ENCODE results near the gene ADD1. TPM values are rescaled to one million over a fixed set of nuclear protein-coding genes. Genes with fewer than 3 reads are reported as not detected.

Gene ADD1
- total RNA-seq, 1 donor from 2014 or later = 274 TPM

DNA sequence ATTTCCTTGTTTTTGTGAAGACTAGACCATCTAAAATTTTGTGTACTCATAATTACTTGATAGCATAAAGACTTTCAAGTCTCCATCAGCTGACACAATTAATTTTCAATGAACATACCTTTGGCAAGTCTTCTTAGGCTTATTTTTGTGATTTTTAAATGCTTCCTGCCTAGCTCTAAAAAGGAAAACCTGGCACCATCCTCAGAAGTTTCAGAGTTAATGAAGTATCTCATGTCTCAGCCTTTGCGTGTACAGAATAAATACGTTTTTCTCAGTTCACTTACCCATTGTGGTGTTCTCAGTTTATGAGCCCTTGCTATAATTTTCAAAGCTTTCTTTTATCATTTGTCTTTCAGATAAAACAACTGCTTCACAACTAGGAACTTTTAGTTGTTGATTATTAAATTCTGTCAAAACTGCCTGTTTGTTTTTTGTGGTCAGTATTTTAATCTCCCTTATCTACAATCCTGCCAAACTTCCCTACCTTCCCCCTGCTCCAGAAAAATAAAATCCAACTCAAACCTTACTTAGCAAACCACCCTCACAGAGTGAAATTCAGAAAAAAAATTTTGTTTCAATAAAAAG, 21.6 kb downstream of the ADD1 start:
- Mint-ChIP-seq H3K27ac (ENCODE audit: unreplicated experiment) (peak overlapping the region; percentile 29), H3K36me3 (ENCODE audit: unreplicated experiment) (peaks cover 4% of the 10 kb centered on the region), H3K27me3 (ENCODE audit: unreplicated experiment) (no peaks in the 10 kb centered on the region), H3K9me3 (ENCODE audit: unreplicated experiment) (no peaks in the 10 kb centered on the region), H3K4me1 (ENCODE audit: unreplicated experiment) (peaks cover 68% of the 10 kb centered on the region), H3K4me3 (ENCODE audit: unreplicated experiment) (no peak overlapping the region)
- TF ChIP-seq, protein P1, sequence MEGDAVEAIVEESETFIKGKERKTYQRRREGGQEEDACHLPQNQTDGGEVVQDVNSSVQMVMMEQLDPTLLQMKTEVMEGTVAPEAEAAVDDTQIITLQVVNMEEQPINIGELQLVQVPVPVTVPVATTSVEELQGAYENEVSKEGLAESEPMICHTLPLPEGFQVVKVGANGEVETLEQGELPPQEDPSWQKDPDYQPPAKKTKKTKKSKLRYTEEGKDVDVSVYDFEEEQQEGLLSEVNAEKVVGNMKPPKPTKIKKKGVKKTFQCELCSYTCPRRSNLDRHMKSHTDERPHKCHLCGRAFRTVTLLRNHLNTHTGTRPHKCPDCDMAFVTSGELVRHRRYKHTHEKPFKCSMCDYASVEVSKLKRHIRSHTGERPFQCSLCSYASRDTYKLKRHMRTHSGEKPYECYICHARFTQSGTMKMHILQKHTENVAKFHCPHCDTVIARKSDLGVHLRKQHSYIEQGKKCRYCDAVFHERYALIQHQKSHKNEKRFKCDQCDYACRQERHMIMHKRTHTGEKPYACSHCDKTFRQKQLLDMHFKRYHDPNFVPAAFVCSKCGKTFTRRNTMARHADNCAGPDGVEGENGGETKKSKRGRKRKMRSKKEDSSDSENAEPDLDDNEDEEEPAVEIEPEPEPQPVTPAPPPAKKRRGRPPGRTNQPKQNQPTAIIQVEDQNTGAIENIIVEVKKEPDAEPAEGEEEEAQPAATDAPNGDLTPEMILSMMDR (IDR thresholded peaks at IDR 0.05) = no peak
- DNase-seq (ENCODE audit: extremely low spot score, unreplicated experiment) = no peak

DNA sequence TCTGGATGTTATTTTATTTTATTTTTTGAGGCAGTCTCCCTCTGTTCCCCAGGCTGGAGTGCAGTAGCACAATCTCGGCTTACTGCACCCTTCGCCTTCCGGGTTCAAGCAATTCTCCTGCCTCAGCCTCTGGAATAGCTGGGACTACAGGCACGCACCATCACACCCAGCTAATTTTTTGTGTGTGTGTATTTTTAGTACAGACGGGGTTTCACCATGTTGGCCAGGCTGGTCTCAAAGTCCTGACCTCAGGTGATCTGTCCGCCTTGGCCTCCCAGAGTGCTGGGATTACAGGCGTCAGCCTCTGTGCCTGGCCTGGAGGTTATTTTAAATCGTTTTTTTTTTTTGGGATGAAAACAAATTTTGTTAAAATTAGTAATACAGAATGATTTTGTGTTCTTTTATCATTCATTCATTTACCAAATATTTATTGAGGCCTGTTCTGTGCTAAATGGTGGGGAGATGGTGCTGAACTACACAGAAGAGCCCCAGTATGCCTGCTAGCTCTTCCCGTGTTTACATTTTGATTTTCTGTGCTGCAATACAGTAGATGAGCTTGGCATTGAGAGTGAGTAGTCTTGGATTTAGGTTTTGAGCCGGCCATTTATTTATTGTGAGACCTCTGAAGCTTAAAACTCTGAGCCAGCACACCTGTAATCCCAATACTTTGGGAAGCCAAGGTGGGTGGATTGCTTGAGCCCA, 22.7 kb downstream of the ADD1 start:
- Mint-ChIP-seq H3K27me3 (ENCODE audit: unreplicated experiment) (no peaks in the 10 kb centered on the region), H3K9me3 (ENCODE audit: unreplicated experiment) (no peaks in the 10 kb centered on the region), H3K4me3 (ENCODE audit: unreplicated experiment) (no peak overlapping the region), H3K4me1 (ENCODE audit: unreplicated experiment) (peaks cover 61% of the 10 kb centered on the region), H3K27ac (ENCODE audit: unreplicated experiment) (peak overlapping the region; percentile 41), H3K36me3 (ENCODE audit: unreplicated experiment) (peaks cover 4% of the 10 kb centered on the region)
- TF ChIP-seq, protein P1 (IDR thresholded peaks at IDR 0.05) = no peak
- DNase-seq (ENCODE audit: extremely low spot score, unreplicated experiment) = no peak

DNA sequence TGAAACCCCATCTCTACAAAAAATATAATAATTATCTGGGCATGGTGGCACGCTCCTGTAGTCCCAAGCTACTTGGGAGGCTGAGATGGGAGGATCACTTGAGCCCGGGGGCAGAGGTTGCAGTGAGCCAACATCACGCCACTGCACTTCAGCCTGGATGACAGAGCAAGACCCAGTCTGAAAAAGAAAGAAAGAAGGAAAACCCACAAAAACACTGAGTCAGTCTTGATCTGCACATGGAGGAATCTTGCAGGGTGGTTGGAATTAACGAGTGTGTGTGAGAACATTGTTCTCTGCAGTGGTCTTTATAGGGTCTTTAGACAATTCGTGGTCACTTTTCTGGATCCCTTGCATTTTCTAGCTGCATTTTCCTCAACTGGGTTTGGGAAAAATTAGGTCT, 23.2 kb downstream of the ADD1 start:
- H3K9me3 Mint-ChIP-seq (ENCODE audit: unreplicated experiment) = no peaks in the 10 kb centered on the region
- no peak overlapping the region for H3K4me3 Mint-ChIP-seq (ENCODE audit: unreplicated experiment)
- no peak for DNase-seq (ENCODE audit: extremely low spot score, unreplicated experiment)
- peaks cover 59% of the 10 kb centered on the region for H3K4me1 Mint-ChIP-seq (ENCODE audit: unreplicated experiment)
- peak overlapping the region; percentile 41 for H3K27ac Mint-ChIP-seq (ENCODE audit: unreplicated experiment)
- H3K36me3 Mint-ChIP-seq (ENCODE audit: unreplicated experiment) = peaks cover 4% of the 10 kb centered on the region
- H3K27me3 Mint-ChIP-seq (ENCODE audit: unreplicated experiment) = no peaks in the 10 kb centered on the region
- TF ChIP-seq, protein P1 (IDR thresholded peaks at IDR 0.05) = no peak

DNA sequence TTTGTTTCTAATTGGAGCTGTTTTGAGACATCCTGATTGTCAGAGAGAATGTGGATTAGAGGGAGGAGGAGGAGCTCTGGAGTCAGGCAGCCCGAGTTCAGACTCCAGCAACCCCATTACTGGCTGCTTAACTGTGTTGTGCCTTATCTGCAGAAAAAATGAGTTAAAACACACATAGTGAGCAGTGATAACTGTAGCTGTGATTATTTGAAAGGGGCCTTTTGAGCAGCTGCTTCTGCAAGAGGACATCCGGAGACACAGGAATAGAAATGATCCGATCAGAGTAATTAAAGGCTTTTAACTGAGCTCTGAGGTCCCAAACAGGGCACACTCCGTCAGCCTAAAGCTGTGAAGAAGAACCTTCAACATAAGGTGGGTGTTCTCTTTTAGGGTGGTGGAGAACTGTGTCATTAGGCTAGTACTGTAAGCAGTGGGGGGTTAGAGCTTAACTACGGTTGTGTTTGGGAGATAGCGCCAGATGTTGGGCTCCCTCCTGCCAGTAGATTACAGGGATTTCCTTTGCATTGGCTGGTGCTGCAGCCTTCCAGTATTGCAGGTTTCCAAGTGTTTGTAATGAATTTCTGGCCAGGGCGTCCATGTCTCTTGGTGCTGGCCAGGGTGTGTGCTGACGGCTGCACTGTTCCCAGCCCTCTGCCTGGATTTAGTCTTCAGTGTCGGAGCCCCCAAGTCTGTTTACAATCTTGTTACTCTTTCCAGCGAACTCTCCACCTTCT, 24.3 kb downstream of the ADD1 start:
- DNase-seq (ENCODE audit: extremely low spot score, unreplicated experiment) = no peak
- Mint-ChIP-seq H3K27me3 (ENCODE audit: unreplicated experiment) (no peaks in the 10 kb centered on the region), H3K4me1 (ENCODE audit: unreplicated experiment) (peaks cover 53% of the 10 kb centered on the region), H3K27ac (ENCODE audit: unreplicated experiment) (peak overlapping the region; percentile 25), H3K9me3 (ENCODE audit: unreplicated experiment) (no peaks in the 10 kb centered on the region), H3K4me3 (ENCODE audit: unreplicated experiment) (peak overlapping the region; percentile 27), H3K36me3 (ENCODE audit: unreplicated experiment) (peaks cover 4% of the 10 kb centered on the region)
- TF ChIP-seq, protein P1 (IDR thresholded peaks at IDR 0.05) = no peak

Measured in osteocyte (in vitro differentiated cells).